Left forelimb (tissue), 1 donor: ENCODE data around the gene BEST2.

Experiments used
- DNase-seq: peaks from one replicate; pipeline ENCODE4 v3.0.0-alpha.2; 2018; ENCODE audit warnings: low spot score

BEST2 gene

GRCh38 chr19:12730064-12730463 is 21.5 kb upstream of the BEST2 start:
- no peak for DNase-seq

GRCh38 chr19:12731337-12731736 is 20.3 kb upstream of the BEST2 start:
- no peak for DNase-seq

- DNase-seq, result no peak
Observed at GRCh38 chr19:12733369-12734214, 18.0 kb upstream of the BEST2 start.

GRCh38 chr19:12736995-12737834 is 14.4 kb upstream of the BEST2 start, which contains the start of gene GET3:
TSS of gene GET3 (plus strand) at chr19:12737497. CDS start at chr19:12737506, 9 bp downstream.
- peak; percentile 89 for DNase-seq

GRCh38 chr19:12737835-12738351 is 13.7 kb upstream of the BEST2 start:
- DNase-seq, result no peak

GRCh38 chr19:12745166-12745897 is 6.3 kb upstream of the BEST2 start:
- DNase-seq, result no peak

GRCh38 chr19:12748489-12748888 is 3.1 kb upstream of the BEST2 start:
- DNase-seq, result no peak

GRCh38 chr19:12749938-12750521 is 1.6 kb upstream of the BEST2 start:
- DNase-seq, result no peak

GRCh38 chr19:12750851-12751250 is 740 bp upstream of the BEST2 start:
- DNase-seq, result no peak

GRCh38 chr19:12752056-12752781 is 628 bp downstream of the BEST2 start:
- DNase-seq, result no peak

- DNase-seq, result no peak
Observed at GRCh38 chr19:12754465-12755196, 3.0 kb downstream of the BEST2 start.

- no peak for DNase-seq
Observed at GRCh38 chr19:12756150-12756883, 4.7 kb downstream of the BEST2 start.

- DNase-seq, result peak; percentile 78
Observed at GRCh38 chr19:12757544-12758274, 6.1 kb downstream of the BEST2 start.

- DNase-seq, result no peak
Observed at GRCh38 chr19:12759686-12760085, 8.1 kb downstream of the BEST2 start.

GRCh38 chr19:12763100-12763499 is 11.5 kb downstream of the BEST2 start:
- DNase-seq, result no peak

- DNase-seq, result no peak
Observed at GRCh38 chr19:12764698-12765097, 13.1 kb downstream of the BEST2 start.

GRCh38 chr19:12766051-12766521 is 14.5 kb downstream of the BEST2 start:
- DNase-seq, result peak; percentile 91

- no peak for DNase-seq
Observed at GRCh38 chr19:12767150-12767549, 15.6 kb downstream of the BEST2 start.

- DNase-seq, result no peak
Observed at GRCh38 chr19:12767666-12768065, 16.1 kb downstream of the BEST2 start.
